WERI-Rb-1 (cell line): ENCODE measurements around the gene UMPS.
"Not testable (repeated sequence)": the region's sequence is repeated elsewhere in the genome, so short reads cannot be mapped to it uniquely, and the experiment has no call there.

Experiments used
- DNase-seq: peaks from one replicate; pipeline ENCODE4 v3.0.0-alpha.2; 2020
- H3K27ac ChIP-seq: fragments of 250-450 bp; sonication (Bioruptor Pico); 2 replicates; pipeline ENCODE4 v1.5.1; 2020; ENCODE audit warnings: mild to moderate bottlenecking, moderate library complexity
- H3K27me3 ChIP-seq: fragments of 250-450 bp; sonication (Bioruptor Pico); 2 replicates; pipeline ENCODE4 v1.5.1; 2021; ENCODE audit warnings: mild to moderate bottlenecking, low read depth, moderate library complexity; ENCODE audit not compliant: insufficient read depth, severe bottlenecking
- H3K36me3 ChIP-seq: fragments of 250-450 bp; sonication (Bioruptor Pico); 2 replicates; pipeline ENCODE4 v1.5.1; 2020; ENCODE audit warnings: mild to moderate bottlenecking, moderate library complexity
- H3K4me3 ChIP-seq: 2 replicates; pipeline ENCODE4 v1.5.1; 2011; ENCODE audit warnings: low read depth, mild to moderate bottlenecking, control low read depth, low read length
- H3K9me3 ChIP-seq: fragments of 250-450 bp; sonication (Bioruptor Pico); 2 replicates; pipeline ENCODE4 v1.5.1; 2021; ENCODE audit warnings: mild to moderate bottlenecking, moderate library complexity; ENCODE audit not compliant: severe bottlenecking
- TF ChIP-seq, protein P1 (sequence below): IDR thresholded peaks from 2 replicates; pipeline ENCODE4 v1.5.1; 2011; ENCODE audit warnings: low read depth, mild to moderate bottlenecking, control low read depth, inconsistent platforms, low read length

Gene UMPS

DNA sequence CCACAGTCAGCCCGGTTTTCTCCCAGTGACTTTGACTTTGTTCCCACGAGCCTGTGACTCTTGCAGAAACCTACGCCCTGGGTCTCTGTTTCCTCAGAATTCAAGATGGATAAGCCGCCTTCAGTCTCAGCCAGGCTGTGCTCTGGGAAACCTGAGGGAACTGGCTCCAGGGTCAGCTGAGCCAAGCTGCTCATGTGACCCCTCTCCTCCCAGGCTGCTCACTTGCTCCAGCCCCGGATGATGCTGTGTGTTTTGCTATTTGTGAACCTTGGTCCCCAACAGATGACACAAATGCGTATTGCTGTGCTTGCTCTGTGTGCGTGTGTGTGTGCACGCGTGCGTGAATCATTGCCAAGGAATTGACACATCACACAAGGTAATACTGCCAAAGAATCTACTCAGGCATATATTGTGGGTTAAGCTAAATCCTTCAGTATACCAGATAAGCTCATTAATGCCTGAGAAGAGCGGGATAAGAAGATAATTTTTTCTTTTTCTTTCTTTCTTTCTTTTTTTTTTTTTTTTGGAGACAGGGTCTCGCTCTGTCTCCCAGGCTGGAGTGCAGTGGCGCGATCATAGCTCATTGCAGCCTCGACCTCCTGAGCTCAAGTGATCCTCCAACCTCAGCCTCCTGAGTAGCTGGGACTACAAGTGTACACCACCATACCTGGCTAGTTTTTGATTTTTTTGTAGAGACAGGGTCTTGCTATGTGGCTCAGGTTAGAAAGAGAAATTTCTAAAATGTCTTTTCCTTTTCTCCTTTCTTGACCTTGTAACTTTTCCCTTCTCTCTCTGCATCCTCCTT, 29.2 kb upstream of the UMPS start:
- TF ChIP-seq, protein P1, sequence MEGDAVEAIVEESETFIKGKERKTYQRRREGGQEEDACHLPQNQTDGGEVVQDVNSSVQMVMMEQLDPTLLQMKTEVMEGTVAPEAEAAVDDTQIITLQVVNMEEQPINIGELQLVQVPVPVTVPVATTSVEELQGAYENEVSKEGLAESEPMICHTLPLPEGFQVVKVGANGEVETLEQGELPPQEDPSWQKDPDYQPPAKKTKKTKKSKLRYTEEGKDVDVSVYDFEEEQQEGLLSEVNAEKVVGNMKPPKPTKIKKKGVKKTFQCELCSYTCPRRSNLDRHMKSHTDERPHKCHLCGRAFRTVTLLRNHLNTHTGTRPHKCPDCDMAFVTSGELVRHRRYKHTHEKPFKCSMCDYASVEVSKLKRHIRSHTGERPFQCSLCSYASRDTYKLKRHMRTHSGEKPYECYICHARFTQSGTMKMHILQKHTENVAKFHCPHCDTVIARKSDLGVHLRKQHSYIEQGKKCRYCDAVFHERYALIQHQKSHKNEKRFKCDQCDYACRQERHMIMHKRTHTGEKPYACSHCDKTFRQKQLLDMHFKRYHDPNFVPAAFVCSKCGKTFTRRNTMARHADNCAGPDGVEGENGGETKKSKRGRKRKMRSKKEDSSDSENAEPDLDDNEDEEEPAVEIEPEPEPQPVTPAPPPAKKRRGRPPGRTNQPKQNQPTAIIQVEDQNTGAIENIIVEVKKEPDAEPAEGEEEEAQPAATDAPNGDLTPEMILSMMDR: no peak
- Histone ChIP-seq H3K4me3 (peak overlapping the region; percentile 23), H3K9me3 (no peaks in the 10 kb centered on the region), H3K27me3 (no peaks in the 10 kb centered on the region), H3K36me3 (peaks cover 3% of the 10 kb centered on the region; the same call in 1 of the 2 replicates), H3K27ac (0 out of 2 replicates have a peak overlapping the region, but pooled peaks have one; percentile 13)
- peak; percentile 73 for DNase-seq

DNA sequence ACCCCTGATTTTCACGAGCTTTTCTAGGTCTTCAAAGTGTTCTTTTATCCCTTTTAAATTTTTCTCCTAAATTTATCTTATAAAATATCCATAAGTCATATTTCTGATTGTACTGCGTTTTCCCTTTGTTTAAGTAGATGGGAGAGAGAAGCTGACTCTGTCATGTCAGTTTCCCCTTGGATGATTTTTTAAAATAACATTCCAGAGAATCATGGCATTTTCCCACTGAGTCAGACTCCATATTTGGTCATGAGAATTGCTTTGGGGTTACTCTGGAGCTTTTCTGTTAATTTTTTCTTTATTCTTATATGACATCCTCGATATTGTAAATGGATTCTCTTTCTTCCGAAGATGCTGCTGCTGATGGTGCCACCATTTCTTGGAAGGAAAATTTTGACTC, 28.6 kb upstream of the UMPS start:
- TF ChIP-seq, protein P1: no peak
- DNase-seq: no peak

DNA sequence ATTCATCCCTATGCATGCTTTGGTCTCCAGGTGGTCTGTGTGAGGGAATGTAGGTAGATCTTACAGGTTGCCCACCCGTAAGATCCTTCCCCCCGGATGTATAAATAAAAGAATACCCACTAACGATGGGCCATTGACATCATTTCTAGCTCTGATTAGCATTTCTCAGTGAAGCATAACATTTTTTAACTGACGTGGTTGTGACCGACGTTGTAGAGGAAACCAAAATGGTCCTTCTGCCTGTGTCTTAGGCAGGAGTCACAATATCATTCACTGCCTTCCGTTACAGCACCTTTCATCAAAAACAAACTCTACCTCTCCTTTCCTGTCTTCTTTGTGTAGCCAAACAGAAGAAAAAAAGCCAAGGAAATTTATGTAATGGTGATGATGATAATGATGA, 27.3 kb upstream of the UMPS start:
- TF ChIP-seq, protein P1: no peak
- H3K9me3 ChIP-seq: no peaks in the 10 kb centered on the region
- no peak overlapping the region for H3K4me3 ChIP-seq
- H3K36me3 ChIP-seq: peaks cover 3% of the 10 kb centered on the region; the same call in 1 of the 2 replicates
- no peak for DNase-seq
- H3K27me3 ChIP-seq: no peaks in the 10 kb centered on the region
- H3K27ac ChIP-seq: no peak overlapping the region

More for the DNA sequence above, 28.6 kb upstream of the UMPS start:
- H3K9me3 ChIP-seq: no peaks in the 10 kb centered on the region
- H3K36me3 ChIP-seq: peaks cover 3% of the 10 kb centered on the region; the same call in 1 of the 2 replicates
- H3K27me3 ChIP-seq: no peaks in the 10 kb centered on the region
- no peak overlapping the region for H3K27ac ChIP-seq
- no peak overlapping the region for H3K4me3 ChIP-seq

DNA sequence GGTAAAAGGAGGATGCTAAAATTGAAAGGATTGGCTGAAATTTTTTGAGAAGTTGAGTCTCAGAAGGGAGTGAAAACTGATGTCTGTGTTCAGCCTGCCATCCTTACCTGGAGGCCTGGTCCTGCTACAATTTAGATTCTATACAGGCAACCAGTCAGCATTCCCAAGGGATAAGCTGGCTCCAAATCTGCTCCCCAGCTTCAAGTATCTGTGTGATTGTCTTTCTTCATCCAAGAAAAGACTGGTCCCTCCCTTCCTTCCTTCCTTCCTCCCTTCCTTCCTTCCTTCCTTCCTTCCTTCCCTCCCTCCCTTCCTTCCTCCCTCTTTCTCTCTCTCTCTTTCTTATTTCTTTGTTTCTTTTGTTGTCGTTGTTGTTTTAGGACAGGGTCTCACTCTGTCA, 24.7 kb upstream of the UMPS start:
- no peak for DNase-seq
- H3K36me3 ChIP-seq: no peaks in the 10 kb centered on the region
- TF ChIP-seq, protein P1: no peak
- no peak overlapping the region for H3K27ac ChIP-seq
- no peak overlapping the region for H3K4me3 ChIP-seq
- H3K9me3 ChIP-seq: no peaks in the 10 kb centered on the region
- no peaks in the 10 kb centered on the region for H3K27me3 ChIP-seq

DNA sequence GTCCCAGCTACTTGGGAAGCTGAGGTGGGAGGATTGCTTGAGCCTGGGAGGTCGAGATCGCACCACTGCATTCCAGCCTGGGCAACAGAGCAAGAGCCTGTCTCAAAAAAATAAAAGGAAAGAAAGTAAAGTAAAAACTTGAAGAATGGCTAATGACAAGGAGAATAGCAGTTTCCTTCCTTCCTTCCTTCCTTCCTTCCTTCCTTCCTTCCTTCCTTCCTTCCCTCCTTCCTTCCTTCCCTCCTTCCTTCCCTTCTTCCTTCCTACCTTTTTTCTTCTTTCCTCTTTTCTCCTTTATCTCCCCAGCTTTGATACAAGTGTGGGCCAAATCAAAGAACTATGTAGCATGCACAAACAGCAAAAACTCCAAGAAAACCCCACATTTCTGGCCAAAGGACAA, 23.0 kb upstream of the UMPS start:
- not testable (repeated sequence) for H3K9me3 ChIP-seq, DNase-seq, H3K4me3 ChIP-seq, H3K36me3 ChIP-seq, H3K27ac ChIP-seq, H3K27me3 ChIP-seq

DNA sequence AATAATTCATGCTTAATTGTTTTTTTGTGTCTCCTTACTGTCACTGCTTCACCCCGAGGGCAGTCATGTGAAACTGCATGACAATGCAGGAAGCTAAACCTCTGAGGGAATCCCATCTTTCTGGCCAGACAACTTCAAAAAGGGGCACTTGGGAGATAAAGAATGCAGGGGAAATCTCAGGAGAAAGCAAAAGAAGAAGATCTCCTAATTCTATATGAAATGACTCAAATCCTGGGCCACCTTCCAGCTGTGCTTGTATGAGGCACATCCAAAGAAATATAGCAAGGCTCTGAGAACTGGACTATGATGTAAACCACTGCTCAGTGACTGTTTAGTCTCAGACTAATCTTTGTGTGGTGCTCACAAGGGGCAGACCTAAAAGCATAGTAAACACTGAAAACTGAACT, 22.6 kb upstream of the UMPS start:
- H3K27ac ChIP-seq: no peak overlapping the region
- no peak for DNase-seq
- no peak overlapping the region for H3K4me3 ChIP-seq
- TF ChIP-seq, protein P1: no peak
- H3K9me3 ChIP-seq: no peaks in the 10 kb centered on the region
- no peaks in the 10 kb centered on the region for H3K27me3 ChIP-seq
- H3K36me3 ChIP-seq: no peaks in the 10 kb centered on the region
